Panc1 (cell line): ENCODE results near the gene ITGA2. TPM values are rescaled to one million over a fixed set of nuclear protein-coding genes. Genes with fewer than 3 reads are reported as not detected.

ENCODE experiments used
- ATAC-seq: fragments of 200-7000 bp; cut with Tn5 transposase; 2 replicates; pipeline ENCODE4 v1.9.1; 2020; ENCODE audit warnings: mild to moderate bottlenecking, moderate library complexity
- BruUV-seq: library from RNA; stranded (reverse); fragments of 400-500 nt; replicated peaks from 2 replicates; lab custom pipeline; 2021; lab: Mats Ljungman, UMichigan
- CTCF ChIA-PET: fragments of 300-600 bp; sonication (Branson Sonifier 250); formaldehyde crosslinking; loops from one replicate; lab custom pipeline; 2022; ENCODE audit warnings: antibody characterized with exemption; lab: Charles Lee
- POLR2A ChIA-PET: fragments of 300-600 bp; sonication (Branson Sonifier 250); formaldehyde crosslinking; loops from one replicate; lab custom pipeline; 2022; ENCODE audit warnings: antibody characterized with exemption; lab: Charles Lee
- DNase-seq: peaks from one replicate; pipeline ENCODE4 v3.0.0-alpha.2; 2010; ENCODE audit warnings: low read depth, low spot score
- H3K27ac ChIP-seq: 2 replicates; pipeline ENCODE4 v1.5.1; 2011; ENCODE audit warnings: mild to moderate bottlenecking, low read length, inconsistent platforms
- H3K27me3 ChIP-seq: fragments of 200-500 bp; sonication (Bioruptor generic); 2 replicates; pipeline ENCODE4 v1.6.0; 2014; ENCODE audit warnings: low read length, inconsistent platforms; ENCODE audit not compliant: control insufficient read depth, insufficient read depth
- H3K36me3 ChIP-seq: fragments of 200-500 bp; sonication (Bioruptor generic); 2 replicates; pipeline ENCODE4 v1.5.1; 2014; ENCODE audit warnings: inconsistent platforms, mild to moderate bottlenecking, low read length, moderate library complexity; ENCODE audit not compliant: control insufficient read depth, insufficient read depth
- H3K4me1 ChIP-seq: 2 replicates; pipeline ENCODE4 v1.5.1; 2011; ENCODE audit warnings: inconsistent platforms, mild to moderate bottlenecking, low read length, moderate library complexity; ENCODE audit not compliant: control insufficient read depth, insufficient read depth
- H3K4me3 ChIP-seq, 2 experiments: 2 replicates each; pipeline ENCODE4 v1.5.1; 2011 to 2012; ENCODE audit warnings: low read depth in 2 of 2, low read length in 2 of 2, mild to moderate bottlenecking in 2 of 2, inconsistent platforms in 1 of 2, moderate library complexity in 1 of 2
- H3K9me3 ChIP-seq: fragments of 200-500 bp; sonication (Bioruptor generic); 2 replicates; pipeline ENCODE4 v1.5.1; 2014; ENCODE audit warnings: low read depth, mild to moderate bottlenecking, inconsistent platforms, low read length, moderate library complexity; ENCODE audit not compliant: control insufficient read depth, insufficient read depth
- CTCF ChIP-seq: fragments of 450-650 bp; IDR thresholded peaks from 2 replicates; pipeline ENCODE4 v1.5.1; 2017; ENCODE audit warnings: mild to moderate bottlenecking
- POLR2AphosphoS5 ChIP-seq: IDR thresholded peaks from 2 replicates; pipeline ENCODE4 v1.6.1; 2012; ENCODE audit warnings: mild to moderate bottlenecking, low read depth, low read length, moderate library complexity
- REST ChIP-seq, 2 experiments: IDR thresholded peaks; 2 replicates each; pipeline ENCODE4 v1.6.1; 2011 to 2012; ENCODE audit warnings: low read depth in 2 of 2, control low read depth in 1 of 2, low read length in 1 of 2, mild to moderate bottlenecking in 1 of 2, moderate library complexity in 1 of 2; ENCODE audit not compliant: insufficient read depth in 1 of 2
- SIN3A ChIP-seq: IDR thresholded peaks from 2 replicates; pipeline ENCODE4 v1.6.1; 2012; ENCODE audit warnings: low read depth, mild to moderate bottlenecking, low read length, moderate library complexity, borderline replicate concordance; ENCODE audit not compliant: insufficient read depth
- TCF7L2 ChIP-seq: IDR thresholded peaks from 2 replicates; pipeline ENCODE4 v1.6.1; 2011; ENCODE audit warnings: mild to moderate bottlenecking, low read depth, low read length, inconsistent platforms
- in situ Hi-C: cut with HindIII; loops from 2 replicates; pipeline ENCODE4 v1.10.0; 2016; ENCODE audit warnings: low sequenced_read_pairs, low pct_unique_long_range_greater_than_20kb
- intact Hi-C: fragments of 100-400 bp; cut with micrococcal nuclease; formaldehyde crosslinking; loops from one replicate; pipeline ENCODE4 v1.10.0; 2022; ENCODE audit not compliant: unreplicated experiment
- total RNA-seq: library from RNA; stranded (reverse); gene quantifications from one replicate; pipeline ENCODE4 v1.2.1, GENCODE V29; 2021; ENCODE audit not compliant: unreplicated experiment

ITGA2 gene
- total RNA-seq, 1 experiment from 2014 or later = 41.8 TPM

GRCh38 chr5:53128481-53128880 is 139.3 kb downstream of the ITGA2 start:
- no TSS peak for BruUV-seq
- H3K27ac ChIP-seq = no peak overlapping the region
- no peaks in the 10 kb centered on the region for H3K9me3 ChIP-seq
- ChIA-PET CTCF (no interaction called here), POLR2A (no interaction called here)
- no peak overlapping the region for H3K4me3 ChIP-seq
- H3K36me3 ChIP-seq = no peaks in the 10 kb centered on the region
- H3K4me1 ChIP-seq = no peaks in the 10 kb centered on the region
- TF ChIP-seq TCF7L2 (no peak), SIN3A (no peak), REST (IDR thresholded peaks at IDR 0.05; ENCODE audit: insufficient read depth in 1 of 2, low read depth in 2 of 2, low read length in 1 of 2) (no peak), POLR2AphosphoS5 (no peak), CTCF (no peak)
- no peaks in the 10 kb centered on the region for H3K27me3 ChIP-seq
- ATAC-seq (no peak), DNase-seq (no peak)
- intact Hi-C loops = no loop called here
- in situ Hi-C loops = no loop called here

- BruUV-seq = no TSS peak
- ChIA-PET CTCF (no interaction called here), POLR2A (no interaction called here)
- intact Hi-C loops (no loop called here), in situ Hi-C loops (no loop called here)
- DNase-seq = no peak
- H3K36me3 ChIP-seq = no peaks in the 10 kb centered on the region
- TF ChIP-seq TCF7L2 (no peak), SIN3A (no peak), REST (IDR thresholded peaks at IDR 0.05; ENCODE audit: insufficient read depth in 1 of 2, low read depth in 2 of 2, low read length in 1 of 2) (no peak), CTCF (no peak), POLR2AphosphoS5 (no peak)
- no peak overlapping the region for H3K27ac ChIP-seq
- H3K4me3 ChIP-seq = no peak overlapping the region
- ATAC-seq = no peak
- no peaks in the 10 kb centered on the region for H3K27me3 ChIP-seq
- H3K4me1 ChIP-seq = no peaks in the 10 kb centered on the region
- no peaks in the 10 kb centered on the region for H3K9me3 ChIP-seq
Observed at GRCh38 chr5:53130266-53130665, 141.1 kb downstream of the ITGA2 start.
